Measurements from ENCODE around the gene C19orf38.

Gene C19orf38

GRCh38 chr19:10907925-10908324 is 59.7 kb downstream of the C19orf38 start:
- Histone ChIP-seq H3K9me3 (ENCODE audit: control insufficient read depth in 2 of 2, low read length in 2 of 2) (no peaks in the 10 kb centered on the region), H3K9ac (ENCODE audit: low read depth in 1 of 2, low read length in 2 of 2) (no peak overlapping the region), H3K27me3 (ENCODE audit: control insufficient read depth in 2 of 2, insufficient read depth in 2 of 2, low read length in 2 of 2) (no peaks in the 10 kb centered on the region), H3K4me3 (ENCODE audit: low read length in 2 of 2) (no peak overlapping the region), H3K4me1 (ENCODE audit: control insufficient read depth in 2 of 2, insufficient read depth in 2 of 2, low read length in 2 of 2) (no peaks in the 10 kb centered on the region), H3K27ac (ENCODE audit: low read depth in 2 of 2, low read length in 2 of 2) (no peak overlapping the region), H3K36me3 (ENCODE audit: control insufficient read depth in 2 of 2, insufficient read depth in 2 of 2, low read length in 2 of 2) (peaks cover 37 to 38% of the 10 kb centered on the region in 2 donors)

DNA sequence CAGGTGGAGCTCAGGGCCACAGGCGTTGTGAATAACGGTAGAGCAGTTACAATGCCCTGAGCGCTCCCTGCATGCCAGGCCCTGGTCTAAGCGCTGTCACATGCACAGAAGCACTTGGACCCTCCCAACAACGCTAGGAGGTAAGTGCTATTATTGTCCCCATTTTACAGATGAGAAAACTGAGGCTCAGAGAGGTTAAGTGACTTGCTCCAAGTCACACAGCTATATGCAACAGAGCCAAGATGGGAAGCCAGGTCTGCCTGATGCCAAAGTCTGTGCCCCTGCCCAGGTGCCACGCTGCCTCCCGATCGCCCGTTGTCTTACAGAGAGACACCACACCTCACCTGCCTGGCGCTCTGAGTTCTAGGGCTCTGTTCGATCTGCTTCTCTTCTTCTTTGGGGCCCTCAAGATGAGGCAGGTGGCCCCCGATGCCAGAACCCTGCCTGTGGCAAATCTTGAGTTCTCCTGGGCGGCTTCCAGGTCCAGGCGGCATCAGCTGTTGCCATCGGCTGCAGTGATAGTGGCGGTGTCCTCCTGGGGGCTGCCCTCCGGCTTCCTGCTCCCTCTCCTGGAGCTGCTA is 60.3 kb downstream of the C19orf38 start:
- no peaks in the 10 kb centered on the region for H3K9me3 ChIP-seq (ENCODE audit: control insufficient read depth in 2 of 2, low read length in 2 of 2)
- no peak overlapping the region for H3K4me3 ChIP-seq (ENCODE audit: low read length in 2 of 2)
- no peaks in the 10 kb centered on the region for H3K4me1 ChIP-seq (ENCODE audit: control insufficient read depth in 2 of 2, insufficient read depth in 2 of 2, low read length in 2 of 2)
- no peak overlapping the region for H3K27ac ChIP-seq (ENCODE audit: low read depth in 2 of 2, low read length in 2 of 2)
- no peaks in the 10 kb centered on the region for H3K27me3 ChIP-seq (ENCODE audit: control insufficient read depth in 2 of 2, insufficient read depth in 2 of 2, low read length in 2 of 2)
- no peak overlapping the region for H3K9ac ChIP-seq (ENCODE audit: low read depth in 1 of 2, low read length in 2 of 2)
- H3K36me3 ChIP-seq (ENCODE audit: control insufficient read depth in 2 of 2, insufficient read depth in 2 of 2, low read length in 2 of 2), result peaks cover 38% of the 10 kb centered on the region in 2 donors

DNA sequence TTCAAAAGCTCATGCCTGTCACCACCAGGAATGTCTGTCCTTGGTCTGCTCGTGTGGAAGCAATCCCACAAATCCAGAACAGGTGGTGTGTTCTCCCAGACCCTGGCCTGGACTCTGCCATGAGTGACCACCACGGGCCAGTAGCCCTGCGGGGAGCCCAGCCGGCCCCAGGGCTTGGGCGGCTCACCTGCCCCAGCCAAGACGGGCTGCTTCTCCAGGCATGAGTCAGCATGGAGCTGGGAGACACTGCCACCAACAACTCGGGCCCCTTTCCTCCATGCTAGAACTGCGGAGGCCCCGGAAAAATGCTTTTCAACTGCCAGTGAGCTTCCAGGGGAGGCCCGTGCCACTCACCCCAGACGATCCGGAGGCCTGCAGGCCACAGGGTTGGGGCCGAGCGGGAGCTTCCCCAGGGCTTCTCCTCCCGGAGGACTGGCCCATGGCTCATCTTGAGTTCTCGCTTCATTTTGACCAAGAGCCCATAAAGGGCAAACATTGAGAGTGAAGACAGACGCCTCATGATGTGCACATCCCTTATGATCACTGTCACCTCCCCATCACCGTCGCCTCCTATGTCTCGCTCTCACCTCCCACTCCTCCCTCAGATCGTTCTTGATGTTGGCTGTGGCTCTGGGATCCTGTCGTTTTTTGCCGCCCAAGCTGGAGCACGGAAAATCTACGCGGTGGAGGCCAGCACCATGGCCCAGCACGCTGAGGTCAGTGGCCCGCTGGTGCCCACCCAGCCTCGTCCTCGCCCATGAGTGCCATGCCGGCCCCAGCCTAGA is 63.6 kb downstream of the C19orf38 start:
- no peaks in the 10 kb centered on the region for H3K27me3 ChIP-seq (ENCODE audit: control insufficient read depth in 2 of 2, insufficient read depth in 2 of 2, low read length in 2 of 2)
- H3K36me3 ChIP-seq (ENCODE audit: control insufficient read depth in 2 of 2, insufficient read depth in 2 of 2, low read length in 2 of 2), result peaks cover 44 to 54% of the 10 kb centered on the region in 2 donors
- H3K27ac ChIP-seq (ENCODE audit: low read depth in 2 of 2, low read length in 2 of 2), result no peak overlapping the region
- H3K4me3 ChIP-seq (ENCODE audit: low read length in 2 of 2), result no peak overlapping the region
- H3K4me1 ChIP-seq (ENCODE audit: control insufficient read depth in 2 of 2, insufficient read depth in 2 of 2, low read length in 2 of 2), result no peaks in the 10 kb centered on the region
- H3K9me3 ChIP-seq (ENCODE audit: control insufficient read depth in 2 of 2, low read length in 2 of 2), result no peaks in the 10 kb centered on the region
- no peak overlapping the region for H3K9ac ChIP-seq (ENCODE audit: low read depth in 1 of 2, low read length in 2 of 2)

- Histone ChIP-seq H3K27ac (ENCODE audit: low read depth in 2 of 2, low read length in 2 of 2) (no peak overlapping the region), H3K4me3 (ENCODE audit: low read length in 2 of 2) (no peak overlapping the region), H3K4me1 (ENCODE audit: control insufficient read depth in 2 of 2, insufficient read depth in 2 of 2, low read length in 2 of 2) (no peaks in the 10 kb centered on the region), H3K9me3 (ENCODE audit: control insufficient read depth in 2 of 2, low read length in 2 of 2) (no peaks in the 10 kb centered on the region), H3K27me3 (ENCODE audit: control insufficient read depth in 2 of 2, insufficient read depth in 2 of 2, low read length in 2 of 2) (no peaks in the 10 kb centered on the region), H3K9ac (ENCODE audit: low read depth in 1 of 2, low read length in 2 of 2) (no peak overlapping the region), H3K36me3 (ENCODE audit: control insufficient read depth in 2 of 2, insufficient read depth in 2 of 2, low read length in 2 of 2) (peaks cover 41 to 51% of the 10 kb centered on the region in 2 donors)
Measured at GRCh38 chr19:10912619-10913018, 64.4 kb downstream of the C19orf38 start.

DNA sequence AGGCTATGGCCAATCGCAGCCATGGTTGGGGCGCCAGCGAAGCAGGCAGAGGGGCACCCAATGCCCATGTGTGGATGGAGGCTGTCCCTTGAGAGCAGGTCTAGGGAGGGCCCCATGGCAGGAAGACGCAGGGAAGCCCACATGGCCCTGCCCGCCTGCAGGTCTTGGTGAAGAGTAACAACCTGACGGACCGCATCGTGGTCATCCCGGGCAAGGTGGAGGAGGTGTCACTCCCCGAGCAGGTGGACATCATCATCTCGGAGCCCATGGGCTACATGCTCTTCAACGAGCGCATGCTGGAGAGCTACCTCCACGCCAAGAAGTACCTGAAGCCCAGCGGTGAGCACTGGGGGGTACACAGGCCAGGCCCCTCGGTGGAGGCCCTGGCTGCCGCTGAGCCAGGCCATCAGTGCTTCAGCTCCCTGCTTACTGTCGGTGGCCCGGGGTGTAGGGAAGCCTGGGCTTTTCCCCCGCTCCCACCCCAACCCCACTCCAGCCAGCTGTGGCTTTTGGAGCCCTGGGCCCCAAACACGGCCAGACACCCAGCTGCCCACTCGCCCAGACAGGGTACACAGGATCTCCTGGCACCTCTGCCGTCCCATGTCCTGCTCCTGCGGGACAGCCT is 65.6 kb downstream of the C19orf38 start:
- Histone ChIP-seq H3K4me3 (ENCODE audit: low read length in 2 of 2) (no peak overlapping the region), H3K27ac (ENCODE audit: low read depth in 2 of 2, low read length in 2 of 2) (no peak overlapping the region), H3K9me3 (ENCODE audit: control insufficient read depth in 2 of 2, low read length in 2 of 2) (no peaks in the 10 kb centered on the region), H3K27me3 (ENCODE audit: control insufficient read depth in 2 of 2, insufficient read depth in 2 of 2, low read length in 2 of 2) (no peaks in the 10 kb centered on the region), H3K9ac (ENCODE audit: low read depth in 1 of 2, low read length in 2 of 2) (no peak overlapping the region), H3K4me1 (ENCODE audit: control insufficient read depth in 2 of 2, insufficient read depth in 2 of 2, low read length in 2 of 2) (no peaks in the 10 kb centered on the region), H3K36me3 (ENCODE audit: control insufficient read depth in 2 of 2, insufficient read depth in 2 of 2, low read length in 2 of 2) (peaks cover 34 to 50% of the 10 kb centered on the region in 2 donors)

DNA sequence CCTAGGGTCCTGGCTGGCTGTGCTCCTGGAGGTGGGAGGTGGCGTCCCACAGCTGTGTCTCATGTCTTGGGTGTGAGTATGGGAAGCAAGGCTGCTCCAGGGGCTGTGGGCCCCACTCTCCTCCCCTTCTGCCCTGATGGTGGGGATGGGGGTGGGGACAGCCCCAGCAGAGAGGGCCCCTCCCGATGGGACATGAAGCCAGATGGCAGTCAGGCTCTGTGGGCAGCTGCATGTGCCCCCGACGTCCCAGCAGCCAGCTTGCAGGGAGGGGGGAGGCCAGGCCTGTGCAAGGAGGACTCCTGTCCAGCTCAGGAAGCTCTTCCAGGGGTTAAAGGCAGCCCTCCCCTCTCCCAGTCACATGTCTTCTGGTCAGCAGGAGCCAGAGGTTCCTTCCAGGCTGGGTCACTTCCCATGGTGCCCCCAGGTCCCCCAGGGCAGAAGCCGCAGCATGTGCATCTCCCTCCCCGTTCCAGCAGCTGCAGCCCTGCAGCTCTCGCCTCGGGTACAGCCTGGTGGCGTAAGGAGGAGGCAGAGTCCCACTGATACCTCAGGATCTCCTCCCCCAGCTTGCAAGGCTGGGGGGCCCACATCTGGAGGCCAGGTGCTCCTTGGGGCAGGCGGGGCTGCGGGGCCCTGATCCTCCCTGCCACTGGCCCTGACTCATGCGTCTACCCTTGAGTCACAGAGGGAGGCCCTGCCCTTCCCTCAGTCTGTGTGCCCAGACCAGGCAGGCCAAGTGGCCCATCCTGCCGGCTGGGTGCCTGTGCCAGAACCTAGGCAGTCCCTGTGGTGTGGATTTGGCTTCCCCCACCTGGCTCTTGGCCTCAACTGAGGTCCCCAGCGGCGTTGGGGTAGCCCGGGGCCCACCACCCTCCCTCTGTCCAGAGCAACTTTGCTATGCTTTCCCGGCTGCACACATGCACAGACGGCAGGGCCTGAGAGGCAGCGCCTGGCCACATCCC is 67.2 kb downstream of the C19orf38 start:
- H3K9me3 ChIP-seq (ENCODE audit: control insufficient read depth in 2 of 2, low read length in 2 of 2), result no peaks in the 10 kb centered on the region
- no peak overlapping the region for H3K27ac ChIP-seq (ENCODE audit: low read depth in 2 of 2, low read length in 2 of 2)
- H3K36me3 ChIP-seq (ENCODE audit: control insufficient read depth in 2 of 2, insufficient read depth in 2 of 2, low read length in 2 of 2), result peaks cover 44 to 49% of the 10 kb centered on the region in 2 donors
- no peak overlapping the region for H3K9ac ChIP-seq (ENCODE audit: low read depth in 1 of 2, low read length in 2 of 2)
- H3K4me1 ChIP-seq (ENCODE audit: control insufficient read depth in 2 of 2, insufficient read depth in 2 of 2, low read length in 2 of 2), result no peaks in the 10 kb centered on the region
- no peak overlapping the region for H3K4me3 ChIP-seq (ENCODE audit: low read length in 2 of 2)
- H3K27me3 ChIP-seq (ENCODE audit: control insufficient read depth in 2 of 2, insufficient read depth in 2 of 2, low read length in 2 of 2), result no peaks in the 10 kb centered on the region

DNA sequence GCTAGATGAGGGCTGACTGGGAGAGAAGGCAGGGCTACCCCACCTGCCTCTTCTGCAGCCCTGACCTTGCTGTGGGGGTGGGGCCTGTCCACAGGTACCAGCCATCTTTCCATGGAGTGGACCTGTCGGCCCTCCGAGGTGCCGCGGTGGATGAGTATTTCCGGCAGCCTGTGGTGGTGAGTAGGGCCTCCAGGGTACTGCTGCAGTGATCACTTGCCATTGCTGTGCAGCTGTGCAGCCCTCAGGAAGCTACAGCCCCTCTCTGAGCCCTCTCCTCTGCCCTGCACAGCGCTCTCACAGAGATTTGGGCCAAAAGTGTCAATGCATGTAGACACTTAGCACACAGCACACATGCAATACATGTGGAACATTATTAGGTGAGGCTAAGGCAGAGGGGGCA is 68.4 kb downstream of the C19orf38 start:
- Histone ChIP-seq H3K27ac (ENCODE audit: low read depth in 2 of 2, low read length in 2 of 2) (no peak overlapping the region), H3K27me3 (ENCODE audit: control insufficient read depth in 2 of 2, insufficient read depth in 2 of 2, low read length in 2 of 2) (no peaks in the 10 kb centered on the region), H3K9ac (ENCODE audit: low read depth in 1 of 2, low read length in 2 of 2) (no peak overlapping the region), H3K4me3 (ENCODE audit: low read length in 2 of 2) (no peak overlapping the region), H3K36me3 (ENCODE audit: control insufficient read depth in 2 of 2, insufficient read depth in 2 of 2, low read length in 2 of 2) (peaks cover 40 to 55% of the 10 kb centered on the region in 2 donors), H3K9me3 (ENCODE audit: control insufficient read depth in 2 of 2, low read length in 2 of 2) (no peaks in the 10 kb centered on the region), H3K4me1 (ENCODE audit: control insufficient read depth in 2 of 2, insufficient read depth in 2 of 2, low read length in 2 of 2) (no peaks in the 10 kb centered on the region)

DNA sequence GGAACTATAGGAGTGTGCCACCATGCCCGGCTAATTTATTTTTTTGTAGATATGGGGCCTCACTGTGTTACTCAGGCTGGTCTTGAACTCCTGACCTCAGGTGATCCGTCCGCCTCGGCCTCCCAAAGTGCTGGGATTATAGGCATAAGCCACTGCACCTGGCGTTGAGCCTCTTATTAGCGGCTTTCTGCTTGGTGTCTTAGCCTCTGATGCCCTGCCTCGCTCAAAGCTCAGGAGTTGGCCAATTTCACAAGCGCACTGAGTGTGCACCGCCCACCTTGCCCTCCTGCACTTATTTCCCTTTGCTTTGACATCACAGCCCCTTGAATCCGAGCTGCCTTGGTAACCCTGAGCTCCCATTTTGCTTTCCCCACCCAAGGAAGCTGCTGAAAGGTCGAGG is 70.1 kb downstream of the C19orf38 start:
- H3K27me3 ChIP-seq (ENCODE audit: control insufficient read depth in 2 of 2, insufficient read depth in 2 of 2, low read length in 2 of 2), result no peaks in the 10 kb centered on the region
- no peak overlapping the region for H3K27ac ChIP-seq (ENCODE audit: low read depth in 2 of 2, low read length in 2 of 2)
- no peak overlapping the region for H3K4me3 ChIP-seq (ENCODE audit: low read length in 2 of 2)
- no peaks in the 10 kb centered on the region for H3K9me3 ChIP-seq (ENCODE audit: control insufficient read depth in 2 of 2, low read length in 2 of 2)
- peaks cover 38 to 52% of the 10 kb centered on the region in 2 donors for H3K36me3 ChIP-seq (ENCODE audit: control insufficient read depth in 2 of 2, insufficient read depth in 2 of 2, low read length in 2 of 2)
- no peak overlapping the region for H3K9ac ChIP-seq (ENCODE audit: low read depth in 1 of 2, low read length in 2 of 2)
- no peaks in the 10 kb centered on the region for H3K4me1 ChIP-seq (ENCODE audit: control insufficient read depth in 2 of 2, insufficient read depth in 2 of 2, low read length in 2 of 2)

Measured in mucosa of rectum (tissue), 2 donors.